HCT116 (cell line): ENCODE results near the gene SMURF1. TPM values are rescaled to one million over a fixed set of nuclear protein-coding genes. Genes with fewer than 3 reads are reported as not detected.

ENCODE experiments used
- ATAC-seq: fragments of 200-7000 bp; cut with Tn5 transposase; 2 replicates; pipeline ENCODE4 v1.9.1; 2020; ENCODE audit warnings: mild to moderate bottlenecking, moderate library complexity
- BruUV-seq: library from RNA; stranded (reverse); fragments of 400-500 nt; replicated peaks from 2 replicates; lab custom pipeline; 2021; lab: Mats Ljungman, UMichigan
- CTCF ChIA-PET: fragments of 300-600 bp; sonication (Branson Sonifier 250); formaldehyde crosslinking; loops from one replicate; lab custom pipeline; 2021; ENCODE audit warnings: antibody characterized with exemption; lab: Charles Lee
- POLR2A ChIA-PET: fragments of 300-600, 350-600 bp; sonication (Branson Sonifier 250); formaldehyde crosslinking; loops from one replicate; lab custom pipeline; 2021; ENCODE audit warnings: antibody characterized with exemption; lab: Charles Lee
- RAD21 ChIA-PET, 2 experiments: fragments of 300-600 bp; sonication (Branson Sonifier 250); formaldehyde crosslinking; loops; one replicate each; lab custom pipeline; 2023; ENCODE audit warnings: low total read pairs in 2 of 2; ENCODE audit not compliant: uncharacterized antibody in 2 of 2, unreplicated experiment in 2 of 2, low non-redundant PET in 1 of 2; lab: Charles Lee
- DNase-seq: peaks from one replicate; pipeline ENCODE4 v3.0.0-alpha.2; 2010; ENCODE audit warnings: low read depth, low spot score
- H2AFZ ChIP-seq: fragments of 200-600 bp; shearing (Covaris generic), sonication (generic); 2 replicates; pipeline ENCODE4 v1.6.1; 2017; ENCODE audit warnings: low read depth, mixed run types, mixed read lengths, antibody characterized with exemption, low read length; ENCODE audit not compliant: poor library complexity, severe bottlenecking
- H3K27ac ChIP-seq: 2 replicates; pipeline ENCODE4 v1.5.1; 2012; ENCODE audit warnings: low read depth, low read length
- H3K27me3 ChIP-seq: fragments of 200-600 bp; sonication (generic); 2 replicates; pipeline ENCODE4 v1.6.1; 2016; ENCODE audit warnings: mixed run types, low read length, mixed read lengths; ENCODE audit not compliant: insufficient read depth
- H3K36me3 ChIP-seq, 2 experiments: fragments of 200-500 bp in 1 of 2; fragments of 200-600 bp in 1 of 2; sonication (Bioruptor generic) in 1 of 2; sonication (generic) in 1 of 2; 2 replicates each; pipeline versions ENCODE4 v1.5.1 to v1.6.1; 2014 to 2016; ENCODE audit warnings: low read length in 2 of 2, inconsistent platforms in 1 of 2, mixed read lengths in 1 of 2, mixed run types in 1 of 2; ENCODE audit not compliant: insufficient read depth in 2 of 2, control insufficient read depth in 1 of 2
- H3K4me1 ChIP-seq, 2 experiments: fragments of 200-600 bp in 1 of 2; sonication (generic) in 1 of 2; 2 replicates each; pipeline versions ENCODE4 v1.5.1 to v1.6.1; 2012 to 2017; ENCODE audit warnings: low read length in 2 of 2, inconsistent platforms in 1 of 2, mild to moderate bottlenecking in 1 of 2, mixed read lengths in 1 of 2, mixed run types in 1 of 2, moderate library complexity in 1 of 2; ENCODE audit not compliant: insufficient read depth in 2 of 2, control insufficient read depth in 1 of 2
- H3K4me2 ChIP-seq: fragments of 200-600 bp; sonication (generic); 2 replicates; pipeline ENCODE4 v1.6.1; 2017; ENCODE audit warnings: mixed run types, low read length, mixed read lengths
- H3K4me3 ChIP-seq, 2 experiments: fragments of 200-600 bp in 1 of 2; sonication (generic) in 1 of 2; replicated peaks in 1 of 2; 2 replicates each; pipeline ENCODE4 v1.5.1; 2011 to 2016; ENCODE audit warnings: low read length in 2 of 2, control low read depth in 1 of 2, low read depth in 1 of 2, mild to moderate bottlenecking in 1 of 2, mixed read lengths in 1 of 2, mixed run types in 1 of 2
- H3K79me2 ChIP-seq: fragments of 200-600 bp; sonication (generic); 2 replicates; pipeline ENCODE4 v1.6.1; 2017; ENCODE audit warnings: mild to moderate bottlenecking, mixed run types, low read length, moderate library complexity, mixed read lengths; ENCODE audit not compliant: insufficient read depth
- H3K9ac ChIP-seq: fragments of 200-600 bp; sonication (generic); 2 replicates; pipeline ENCODE4 v1.6.1; 2016; ENCODE audit warnings: low read length, mixed read lengths
- H3K9me2 ChIP-seq: fragments of 200-600 bp; sonication (generic), shearing (Covaris generic); 2 replicates; pipeline ENCODE4 v1.6.1; 2017; ENCODE audit warnings: mixed run types, mild to moderate bottlenecking, moderate library complexity; ENCODE audit not compliant: insufficient read depth
- H3K9me3 ChIP-seq, 2 experiments: fragments of 200-500 bp in 1 of 2; fragments of 200-600 bp in 1 of 2; sonication (Bioruptor generic) in 1 of 2; sonication (generic) in 1 of 2; 2 replicates each; pipeline ENCODE4 v1.6.1; 2014 to 2017; ENCODE audit warnings: low read length in 2 of 2, mixed read lengths in 2 of 2, inconsistent platforms in 1 of 2, low read depth in 1 of 2, mild to moderate bottlenecking in 1 of 2, mixed run types in 1 of 2, moderate library complexity in 1 of 2; ENCODE audit not compliant: control insufficient read depth in 1 of 2, insufficient read depth in 1 of 2
- H4K20me1 ChIP-seq: fragments of 200-600 bp; sonication (generic), shearing (Covaris generic); 2 replicates; pipeline ENCODE4 v1.6.1; 2017; ENCODE audit warnings: mixed run types, mild to moderate bottlenecking, moderate library complexity; ENCODE audit not compliant: insufficient read depth
- ATF3 ChIP-seq: IDR thresholded peaks from 2 replicates; pipeline ENCODE4 v1.6.1; 2012
- EZH2 ChIP-seq: fragments of 200-600 bp; sonication (generic); IDR thresholded peaks from 2 replicates; pipeline ENCODE4 v1.6.1; 2017; ENCODE audit warnings: antibody characterized with exemption, mixed run types
- POLR2A ChIP-seq: IDR thresholded peaks from 2 replicates; pipeline ENCODE4 v1.7.0; 2011; ENCODE audit warnings: borderline replicate concordance; ENCODE audit not compliant: insufficient read depth, insufficient read length; ENCODE audit errors: extremely low read depth
- POLR2AphosphoS5 ChIP-seq: IDR thresholded peaks from 2 replicates; pipeline ENCODE4 v1.6.1; 2011; ENCODE audit warnings: mild to moderate bottlenecking, low read depth, low read length, moderate library complexity
- REST ChIP-seq: IDR thresholded peaks from 2 replicates; pipeline ENCODE4 v1.6.1; 2012; ENCODE audit warnings: low read depth
- SIN3A ChIP-seq: IDR thresholded peaks from 2 replicates; pipeline ENCODE4 v1.6.1; 2012; ENCODE audit warnings: low read depth
- SP1 ChIP-seq: IDR thresholded peaks from 2 replicates; pipeline ENCODE4 v1.6.1; 2012; ENCODE audit warnings: low read depth
- TCF7L2 ChIP-seq: IDR thresholded peaks from 2 replicates; pipeline ENCODE4 v1.7.0; 2011; ENCODE audit warnings: borderline replicate concordance, inconsistent platforms; ENCODE audit not compliant: insufficient read depth, insufficient read length; ENCODE audit errors: extremely low read depth
- ZFX ChIP-seq: fragments of 450-650 bp; IDR thresholded peaks from 2 replicates; pipeline ENCODE4 v1.6.1; 2017
- ZNF274 ChIP-seq: fragments of 200-500 bp; sonication (Bioruptor generic); IDR thresholded peaks from 2 replicates; pipeline ENCODE4 v1.6.1; 2014; ENCODE audit warnings: mild to moderate bottlenecking, low read depth, low read length, inconsistent platforms
- intact Hi-C: fragments of 100-400 bp; cut with micrococcal nuclease; formaldehyde crosslinking; loops from 2 replicates; pipeline ENCODE4 v1.10.0; 2022
- total RNA-seq: library from RNA; stranded (reverse); gene quantifications from one replicate; pipeline ENCODE4 v1.2.1, GENCODE V29; 2021; ENCODE audit not compliant: unreplicated experiment

The SMURF1 gene
- total RNA-seq, 1 experiment from 2014 or later, result 24.6 TPM

GRCh38 chr7:98988641-98989040 is 155.3 kb downstream of the SMURF1 start:
- CTCF ChIA-PET, result no interaction called here
- POLR2A ChIA-PET, result no interaction called here
- Histone ChIP-seq H3K4me3 (no peak overlapping the region), H3K27me3 (no peaks in the 10 kb centered on the region), H3K36me3 (peaks cover 52 to 70% of the 10 kb centered on the region in 2 experiments), H2AFZ (no peak overlapping the region), H3K4me1 (no peaks in the 10 kb centered on the region), H3K9me2 (no peaks in the 10 kb centered on the region), H3K4me2 (no peak overlapping the region), H3K9me3 (no peaks in the 10 kb centered on the region), H3K79me2 (peaks cover 7% of the 10 kb centered on the region; the same call in 1 of the 2 replicates), H3K27ac (no peak overlapping the region), H3K9ac (no peak overlapping the region), H4K20me1 (no peaks in the 10 kb centered on the region)
- DNase-seq (no peak), ATAC-seq (no peak)
- TF ChIP-seq POLR2AphosphoS5, result no peak
- no peak for TF ChIP-seq EZH2
- RAD21 ChIA-PET, result no interaction called here
- no TSS peak for BruUV-seq
- intact Hi-C loops, result no loop called here

GRCh38 chr7:98985945-98986344 is 158.0 kb downstream of the SMURF1 start:
- H3K27me3 ChIP-seq, result no peaks in the 10 kb centered on the region
- BruUV-seq, result no TSS peak
- intact Hi-C loops, result no loop called here

More at GRCh38 chr7:98985945-98986344, 158.0 kb downstream of the SMURF1 start:
- Histone ChIP-seq H3K9ac (no peak overlapping the region), H3K4me3 (no peak overlapping the region), H3K27ac (no peak overlapping the region), H4K20me1 (no peaks in the 10 kb centered on the region), H3K4me2 (no peak overlapping the region), H3K9me2 (no peaks in the 10 kb centered on the region), H2AFZ (no peak overlapping the region), H3K36me3 (peaks cover 47 to 59% of the 10 kb centered on the region in 2 experiments), H3K79me2 (peaks cover 7% of the 10 kb centered on the region; the same call in 1 of the 2 replicates), H3K4me1 (no peaks in the 10 kb centered on the region), H3K9me3 (no peaks in the 10 kb centered on the region)
- ChIA-PET RAD21 (no interaction called here), POLR2A (no interaction called here), CTCF (no interaction called here)
- ATAC-seq (no peak), DNase-seq (no peak)
- TF ChIP-seq TCF7L2, result no peak
- TF ChIP-seq POLR2A, result no peak
- no peak for TF ChIP-seq ATF3
- TF ChIP-seq SP1, result no peak
- no peak for TF ChIP-seq ZFX
- no peak for TF ChIP-seq SIN3A
- no peak for TF ChIP-seq REST
- no peak for TF ChIP-seq ZNF274
